CD8-positive, alpha-beta memory T cell (primary cell): ENCODE measurements around the gene PPP2R5C. TPM values are rescaled to one million over a fixed set of nuclear protein-coding genes. Genes with fewer than 3 reads are reported as not detected.

Experiments used
- CTCF ChIA-PET: fragments of 350-600 bp; sonication (Branson Sonifier 250); formaldehyde crosslinking; loops from one replicate; lab custom pipeline; 2021; ENCODE audit warnings: antibody characterized with exemption; lab: Charles Lee
- POLR2A ChIA-PET: fragments of 350-600 bp; sonication (Branson Sonifier 250); formaldehyde crosslinking; loops from one replicate; lab custom pipeline; 2021; ENCODE audit warnings: antibody characterized with exemption; lab: Charles Lee
- DNase-seq, 5 donors: peaks; one replicate each; pipeline versions ENCODE4 v3.0.0 to v3.0.0-alpha.2; 2020 to 2022; ENCODE audit warnings: mixed read lengths in 1 of 5
- H3K27ac ChIP-seq: one replicate; pipeline ENCODE4 v1.7.0; 2013; ENCODE audit warnings: low read depth, mild to moderate bottlenecking, low read length, moderate library complexity
- H3K27me3 ChIP-seq: 2 replicates; pipeline ENCODE4 v1.7.0; 2013; ENCODE audit warnings: low read length, mild to moderate bottlenecking; ENCODE audit not compliant: insufficient read depth, poor library complexity, severe bottlenecking
- H3K36me3 ChIP-seq: 2 replicates; pipeline ENCODE4 v1.7.0; 2013; ENCODE audit warnings: mild to moderate bottlenecking, low read length, moderate library complexity; ENCODE audit not compliant: insufficient read depth
- H3K4me1 ChIP-seq: 2 replicates; pipeline ENCODE4 v1.7.0; 2013; ENCODE audit warnings: mild to moderate bottlenecking, low read length, moderate library complexity; ENCODE audit not compliant: insufficient read depth
- H3K4me3 ChIP-seq: 2 replicates; pipeline ENCODE4 v1.7.0; 2013; ENCODE audit warnings: mild to moderate bottlenecking, low read length
- H3K9me3 ChIP-seq: 2 replicates; pipeline ENCODE4 v1.7.0; 2013; ENCODE audit warnings: mild to moderate bottlenecking, low read length
- H3K27ac Mint-ChIP-seq, 8 donors: one replicate each; pipeline ENCODE4 v1.8.0; 2020 to 2021; ENCODE audit warnings: mixed read lengths in 8 of 8, mild to moderate bottlenecking in 6 of 8, inconsistent platforms in 3 of 8, moderate library complexity in 3 of 8
- H3K27me3 Mint-ChIP-seq, 2 donors: one replicate each; pipeline ENCODE4 v1.8.0; 2020 to 2021; ENCODE audit warnings: mixed read lengths in 2 of 2, mild to moderate bottlenecking in 1 of 2, moderate library complexity in 1 of 2
- H3K36me3 Mint-ChIP-seq, 3 donors: one replicate each; pipeline ENCODE4 v1.8.0; 2020 to 2021; ENCODE audit warnings: mixed read lengths in 3 of 3, inconsistent platforms in 1 of 3, mild to moderate bottlenecking in 1 of 3
- H3K4me1 Mint-ChIP-seq, 3 donors: one replicate each; pipeline ENCODE4 v1.8.0; 2020 to 2021; ENCODE audit warnings: mixed read lengths in 3 of 3, inconsistent platforms in 1 of 3, mild to moderate bottlenecking in 1 of 3
- H3K4me3 Mint-ChIP-seq, 7 donors: one replicate each; pipeline ENCODE4 v1.8.0; 2020 to 2021; ENCODE audit warnings: mixed read lengths in 7 of 7, mild to moderate bottlenecking in 6 of 7, moderate library complexity in 4 of 7, inconsistent platforms in 2 of 7
- H3K9me3 Mint-ChIP-seq, 5 donors: one replicate each; pipeline ENCODE4 v1.8.0; 2020 to 2022; ENCODE audit warnings: mixed read lengths in 5 of 5, mild to moderate bottlenecking in 3 of 5, moderate library complexity in 2 of 5, inconsistent platforms in 1 of 5
- polyA plus RNA-seq: library from polyadenylated mRNA; unstranded; fragments of 300-500 nt; fragmentation: Illumina TruSeq; gene quantifications from one replicate; pipeline ENCODE4 v1.2.3, GENCODE V29; 2021
- total RNA-seq, 2 experiments: library from RNA; stranded (reverse); gene quantifications; one replicate each; pipeline ENCODE4 v1.2.3, GENCODE V29; 2021

The PPP2R5C gene
- total and polyA plus RNA-seq, 3 experiments from 2014 or later: 278 to 342 (median 307) TPM

- Histone ChIP-seq H3K36me3 (no peaks in the 10 kb centered on the region), H3K4me1 (peaks cover 19% of the 10 kb centered on the region), H3K27me3 (no peaks in the 10 kb centered on the region), H3K4me3 (no peak overlapping the region), H3K27ac (no peak overlapping the region), H3K9me3 (no peaks in the 10 kb centered on the region)
- peak overlapping the region; percentile 3 to 90 (median 59) for H3K27ac Mint-ChIP-seq
- no peak for DNase-seq
- ChIA-PET POLR2A (interaction anchor here (2.5 to 13.3 kb wide), 3 partner anchors 12 to 48 kb away, joined by 15 to 279 read pairs (median 104); no protein-coding TSS in a partner anchor), CTCF (interaction anchor here (0.7 to 8.4 kb wide), 5 partner anchors 11 to 30 kb away, joined by 3 to 95 read pairs (median 7); no protein-coding TSS in a partner anchor)
- H3K36me3 Mint-ChIP-seq: peaks cover 9 to 36% (median 9%) of the 10 kb centered on the region in 3 donors
- peaks cover 0 to 2% of the 10 kb centered on the region in 2 donors for H3K27me3 Mint-ChIP-seq
- no peaks in the 10 kb centered on the region for H3K9me3 Mint-ChIP-seq
- H3K4me3 Mint-ChIP-seq: peak overlapping the region in 6 of 7 donors; percentile 10 to 68 (median 36)
- peaks cover 27 to 53% (median 40%) of the 10 kb centered on the region in 3 donors for H3K4me1 Mint-ChIP-seq
These were observed 46.6 kb downstream of the PPP2R5C start for GRCh38 chr14:101808020-101808641.

- no peaks in the 10 kb centered on the region for H3K9me3 ChIP-seq
- CTCF ChIA-PET: interaction anchor here (0.7 to 8.4 kb wide), 12 partner anchors 10 to 102 kb away, joined by 3 to 95 read pairs (median 6); no protein-coding TSS in a partner anchor
- peaks cover 0 to 2% of the 10 kb centered on the region in 2 donors for H3K27me3 Mint-ChIP-seq
- peak overlapping the region; percentile 99 for H3K27ac ChIP-seq
- peaks cover 13 to 41% (median 15%) of the 10 kb centered on the region in 3 donors for H3K36me3 Mint-ChIP-seq
- H3K4me1 Mint-ChIP-seq: peaks cover 37 to 63% (median 50%) of the 10 kb centered on the region in 3 donors
- DNase-seq: no peak
- H3K36me3 ChIP-seq: no peaks in the 10 kb centered on the region
- H3K4me1 ChIP-seq: peaks cover 28% of the 10 kb centered on the region
- H3K9me3 Mint-ChIP-seq: no peaks in the 10 kb centered on the region
- peak overlapping the region; percentile 94 for H3K4me3 ChIP-seq
- peak overlapping the region; percentile 89 to 100 (median 98) for H3K27ac Mint-ChIP-seq
- H3K4me3 Mint-ChIP-seq: peak overlapping the region; percentile 90 to 99 (median 95)
- POLR2A ChIA-PET: interaction anchor here (0.6 to 13.3 kb wide), 19 partner anchors 9 to 330 kb away, joined by 3 to 279 read pairs (median 5); no protein-coding TSS in a partner anchor
- no peaks in the 10 kb centered on the region for H3K27me3 ChIP-seq
These were observed 47.6 kb downstream of the PPP2R5C start for GRCh38 chr14:101808894-101809670.

- CTCF ChIA-PET: interaction anchor here (1.0 to 8.4 kb wide), 11 partner anchors 10 to 103 kb away, joined by 3 to 95 read pairs (median 6); no protein-coding TSS in a partner anchor
- Histone ChIP-seq H3K27ac (peak overlapping the region; percentile 99), H3K4me1 (peaks cover 36% of the 10 kb centered on the region), H3K27me3 (no peaks in the 10 kb centered on the region), H3K9me3 (no peaks in the 10 kb centered on the region), H3K4me3 (peak overlapping the region; percentile 94), H3K36me3 (no peaks in the 10 kb centered on the region)
- H3K36me3 Mint-ChIP-seq: peaks cover 17 to 49% (median 17%) of the 10 kb centered on the region in 3 donors
- H3K4me1 Mint-ChIP-seq: peaks cover 45 to 71% (median 58%) of the 10 kb centered on the region in 3 donors
- H3K9me3 Mint-ChIP-seq: no peaks in the 10 kb centered on the region
- POLR2A ChIA-PET: interaction anchor here (0.6 to 13.3 kb wide), 22 partner anchors 10 to 725 kb away, joined by 3 to 279 read pairs (median 4); no protein-coding TSS in a partner anchor
- peak overlapping the region; percentile 90 to 99 (median 95) for H3K4me3 Mint-ChIP-seq
- peak overlapping the region; percentile 89 to 100 (median 98) for H3K27ac Mint-ChIP-seq
- H3K27me3 Mint-ChIP-seq: peaks cover 0 to 2% of the 10 kb centered on the region in 2 donors
- DNase-seq: peak; percentile 71 to 94 (median 92)
These were observed 48.4 kb downstream of the PPP2R5C start for GRCh38 chr14:101809671-101810514.

- H3K4me1 Mint-ChIP-seq: peaks cover 56 to 82% (median 69%) of the 10 kb centered on the region in 3 donors
- ChIA-PET POLR2A (interaction anchor here (0.6 to 13.3 kb wide), 9 partner anchors 9 to 1612 kb away, joined by 3 to 279 read pairs (median 6); no protein-coding TSS in a partner anchor), CTCF (interaction anchor here (2.1 to 8.4 kb wide), 5 partner anchors 8 to 104 kb away, joined by 4 to 95 read pairs (median 12); no protein-coding TSS in a partner anchor)
- Histone ChIP-seq H3K9me3 (no peaks in the 10 kb centered on the region), H3K27ac (peak overlapping the region; percentile 99), H3K4me1 (peaks cover 48% of the 10 kb centered on the region), H3K27me3 (no peaks in the 10 kb centered on the region), H3K36me3 (no peaks in the 10 kb centered on the region), H3K4me3 (peak overlapping the region; percentile 94)
- H3K27ac Mint-ChIP-seq: peak overlapping the region; percentile 89 to 100 (median 98)
- H3K36me3 Mint-ChIP-seq: peaks cover 17 to 58% (median 18%) of the 10 kb centered on the region in 3 donors
- peaks cover 0 to 2% of the 10 kb centered on the region in 2 donors for H3K27me3 Mint-ChIP-seq
- peak overlapping the region; percentile 90 to 99 (median 95) for H3K4me3 Mint-ChIP-seq
- no peak for DNase-seq
- H3K9me3 Mint-ChIP-seq: no peaks in the 10 kb centered on the region
These were observed 49.5 kb downstream of the PPP2R5C start for GRCh38 chr14:101810897-101811621.

- H3K27me3 Mint-ChIP-seq: peaks cover 0 to 2% of the 10 kb centered on the region in 2 donors
- Histone ChIP-seq H3K36me3 (no peaks in the 10 kb centered on the region), H3K27ac (peak overlapping the region; percentile 99), H3K4me1 (peaks cover 55% of the 10 kb centered on the region), H3K4me3 (peak overlapping the region; percentile 64), H3K27me3 (no peaks in the 10 kb centered on the region), H3K9me3 (no peaks in the 10 kb centered on the region)
- H3K9me3 Mint-ChIP-seq: no peaks in the 10 kb centered on the region
- peak overlapping the region; percentile 89 to 100 (median 98) for H3K27ac Mint-ChIP-seq
- peaks cover 63 to 90% (median 79%) of the 10 kb centered on the region in 3 donors for H3K4me1 Mint-ChIP-seq
- ChIA-PET POLR2A (interaction anchor here (0.6 to 13.3 kb wide), 4 partner anchors 8 to 41 kb away, joined by 3 to 279 read pairs (median 54); no protein-coding TSS in a partner anchor), CTCF (interaction anchor here (1.0 to 8.4 kb wide), 5 partner anchors 7 to 81 kb away, joined by 3 to 95 read pairs (median 9); no protein-coding TSS in a partner anchor)
- peaks cover 17 to 62% (median 21%) of the 10 kb centered on the region in 3 donors for H3K36me3 Mint-ChIP-seq
- H3K4me3 Mint-ChIP-seq: peak overlapping the region; percentile 90 to 99 (median 95)
- peak in 1 of 5 donors; percentile 14 for DNase-seq
These were observed 50.6 kb downstream of the PPP2R5C start for GRCh38 chr14:101812071-101812470.

- peaks cover 17 to 70% (median 23%) of the 10 kb centered on the region in 3 donors for H3K36me3 Mint-ChIP-seq
- H3K4me1 Mint-ChIP-seq: peaks cover 74 to 91% (median 82%) of the 10 kb centered on the region in 3 donors
- peak in 1 of 5 donors; percentile 13 for DNase-seq
- Histone ChIP-seq H3K27ac (peak overlapping the region; percentile 99), H3K27me3 (no peaks in the 10 kb centered on the region), H3K4me1 (peaks cover 66% of the 10 kb centered on the region), H3K36me3 (no peaks in the 10 kb centered on the region), H3K4me3 (peak overlapping the region; percentile 64), H3K9me3 (no peaks in the 10 kb centered on the region)
- peak overlapping the region; percentile 90 to 99 (median 95) for H3K4me3 Mint-ChIP-seq
- H3K27me3 Mint-ChIP-seq: peaks cover 0 to 2% of the 10 kb centered on the region in 2 donors
- H3K9me3 Mint-ChIP-seq: no peaks in the 10 kb centered on the region
- CTCF ChIA-PET: interaction anchor here (1.0 to 8.4 kb wide), 6 partner anchors 9 to 108 kb away, joined by 3 to 95 read pairs (median 4); no protein-coding TSS in a partner anchor
- H3K27ac Mint-ChIP-seq: peak overlapping the region; percentile 89 to 100 (median 98)
- POLR2A ChIA-PET: interaction anchor here (0.6 to 13.3 kb wide), 5 partner anchors 14 to 107 kb away, joined by 3 to 279 read pairs (median 4); no protein-coding TSS in a partner anchor
These were observed 51.8 kb downstream of the PPP2R5C start for GRCh38 chr14:101813171-101813759.
